ENCODE results near the gene ARHGEF4. TPM values are rescaled to one million over a fixed set of nuclear protein-coding genes. Genes with fewer than 3 reads are reported as not detected.
"Not testable (repeated sequence)": the region's sequence is repeated elsewhere in the genome, so short reads cannot be mapped to it uniquely, and the experiment has no call there.

ARHGEF4 gene
- polyA plus RNA-seq, 4 donors: 6.2 to 15.7 (median 7.8) TPM

GRCh38 chr2:131064589-131065512, 228.1 kb downstream of the ARHGEF4 start:
- DNase-seq (ENCODE audit: low read depth in 4 of 4, low spot score in 3 of 4): no peak

GRCh38 chr2:131067465-131068125, 230.9 kb downstream of the ARHGEF4 start:
- DNase-seq (ENCODE audit: low read depth in 4 of 4, low spot score in 3 of 4): no peak

- not testable (repeated sequence) for DNase-seq (ENCODE audit: low read depth in 4 of 4, low spot score in 3 of 4)
These were observed 231.5 kb downstream of the ARHGEF4 start for GRCh38 chr2:131068172-131068571.

GRCh38 chr2:131075578-131075977, 238.9 kb downstream of the ARHGEF4 start:
- DNase-seq (ENCODE audit: low read depth in 4 of 4, low spot score in 3 of 4): not testable (repeated sequence)

GRCh38 chr2:131076707-131077106, 240.0 kb downstream of the ARHGEF4 start:
- DNase-seq (ENCODE audit: low read depth in 4 of 4, low spot score in 3 of 4): no peak

GRCh38 chr2:131077182-131077846, 240.6 kb downstream of the ARHGEF4 start:
- no peak for DNase-seq (ENCODE audit: low read depth in 4 of 4, low spot score in 3 of 4)

GRCh38 chr2:131077966-131078365, 241.3 kb downstream of the ARHGEF4 start:
- no peak for DNase-seq (ENCODE audit: low read depth in 4 of 4, low spot score in 3 of 4)

GRCh38 chr2:131079931-131080330, 243.2 kb downstream of the ARHGEF4 start:
- DNase-seq (ENCODE audit: low read depth in 4 of 4, low spot score in 3 of 4): not testable (repeated sequence)

- no peak for DNase-seq (ENCODE audit: low read depth in 4 of 4, low spot score in 3 of 4)
These were observed 244.5 kb downstream of the ARHGEF4 start for GRCh38 chr2:131081190-131081589.

GRCh38 chr2:131085646-131086045, 248.9 kb downstream of the ARHGEF4 start:
- DNase-seq (ENCODE audit: low read depth in 4 of 4, low spot score in 3 of 4): no peak

GRCh38 chr2:131092458-131093005, 255.8 kb downstream of the ARHGEF4 start:
- no peak for DNase-seq (ENCODE audit: low read depth in 4 of 4, low spot score in 3 of 4)

- peak; percentile 79 to 88 (median 87) for DNase-seq (ENCODE audit: low read depth in 4 of 4, low spot score in 3 of 4)
These were observed 256.4 kb downstream of the ARHGEF4 start, which contains the start of gene FAM168B for GRCh38 chr2:131093006-131093695. TSS of gene FAM168B (minus strand) at chr2:131093460. CDS start at chr2:131082646, 10,814 bp downstream.

- DNase-seq (ENCODE audit: low read depth in 4 of 4, low spot score in 3 of 4): no peak
These were observed 257.2 kb downstream of the ARHGEF4 start for GRCh38 chr2:131093696-131094462.

GRCh38 chr2:131094463-131095281, 258.0 kb downstream of the ARHGEF4 start:
- no peak for DNase-seq (ENCODE audit: low read depth in 4 of 4, low spot score in 3 of 4)
